Stimulated activated memory B cell treated with anti-CD40 and anti-IgM and Interleukin-4, amounts not matched to agents 10 μg/mL and 1 μg/mL and 100 μg/mL, for 72 hours (primary cell): ENCODE data around the gene RBM20.

Experiments
- ATAC-seq: fragments of 150-1000 bp; cut with Tn5 transposase; 2 replicates; pipeline ENCODE4 v1.10.0; 2021
- H3K27ac Mint-ChIP-seq: one replicate; pipeline ENCODE4 v1.8.0; 2022; ENCODE audit warnings: mild to moderate bottlenecking, mixed read lengths
- H3K27me3 Mint-ChIP-seq: one replicate; pipeline ENCODE4 v1.8.0; 2022; ENCODE audit warnings: mixed read lengths
- H3K36me3 Mint-ChIP-seq: one replicate; pipeline ENCODE4 v1.8.0; 2022; ENCODE audit warnings: mixed read lengths
- H3K4me1 Mint-ChIP-seq: one replicate; pipeline ENCODE4 v1.8.0; 2022; ENCODE audit warnings: mixed read lengths
- H3K4me3 Mint-ChIP-seq: one replicate; pipeline ENCODE4 v1.8.0; 2022; ENCODE audit warnings: mild to moderate bottlenecking, moderate library complexity, mixed read lengths
- H3K9me3 Mint-ChIP-seq: one replicate; pipeline ENCODE4 v1.8.0; 2022; ENCODE audit warnings: mixed read lengths

Gene RBM20

GRCh38 chr10:110883924-110884323 is 239.8 kb downstream of the RBM20 start:
- ATAC-seq, result peak; percentile 27
- Mint-ChIP-seq H3K36me3 (peaks cover 52% of the 10 kb centered on the region), H3K27ac (peak overlapping the region; percentile 13)

DNA sequence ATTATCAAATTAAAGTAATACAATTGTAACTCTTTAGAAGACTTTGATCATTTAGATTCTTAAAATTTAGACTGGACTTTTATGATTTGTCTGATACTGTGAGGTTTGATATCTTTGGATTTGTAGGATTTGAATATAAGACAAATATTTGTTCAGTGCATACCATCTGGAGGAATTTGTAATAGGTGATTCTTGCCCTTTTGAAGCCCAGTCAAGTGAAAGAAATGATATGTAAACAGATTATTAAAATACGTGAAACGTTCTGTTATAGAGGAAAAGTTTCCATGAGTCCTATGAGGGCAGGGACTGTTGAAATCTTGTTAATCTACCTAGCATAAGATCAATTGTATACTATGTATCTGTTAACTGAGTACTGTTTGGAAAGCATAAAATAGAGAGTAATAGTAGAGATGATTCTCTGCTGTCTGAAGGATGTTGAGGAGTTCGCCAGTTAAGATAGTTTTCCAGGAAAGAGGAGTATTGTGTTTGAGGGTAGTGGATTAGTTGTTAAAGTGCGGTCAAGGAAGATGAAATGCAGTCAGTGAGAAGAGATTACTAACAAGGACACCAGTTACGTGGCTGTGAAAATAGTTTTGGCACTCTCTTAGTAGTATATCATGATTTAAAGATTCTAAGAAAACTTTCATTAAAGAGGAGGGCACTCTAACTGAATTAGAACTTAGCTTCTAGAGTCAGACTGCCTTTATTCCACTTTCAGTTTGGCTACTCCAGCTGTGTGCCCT is 242.0 kb downstream of the RBM20 start:
- Mint-ChIP-seq H3K36me3 (peaks cover 46% of the 10 kb centered on the region), H3K9me3 (no peaks in the 10 kb centered on the region), H3K27ac (peak overlapping the region; percentile 4), H3K4me1 (peaks cover 33% of the 10 kb centered on the region), H3K27me3 (no peaks in the 10 kb centered on the region), H3K4me3 (no peak overlapping the region)
- ATAC-seq, result no peak

More at GRCh38 chr10:110883924-110884323, 239.8 kb downstream of the RBM20 start:
- no peaks in the 10 kb centered on the region for H3K9me3 Mint-ChIP-seq
- H3K4me3 Mint-ChIP-seq, result peak overlapping the region; percentile 4
- peaks cover 51% of the 10 kb centered on the region for H3K4me1 Mint-ChIP-seq
- H3K27me3 Mint-ChIP-seq, result no peaks in the 10 kb centered on the region

DNA sequence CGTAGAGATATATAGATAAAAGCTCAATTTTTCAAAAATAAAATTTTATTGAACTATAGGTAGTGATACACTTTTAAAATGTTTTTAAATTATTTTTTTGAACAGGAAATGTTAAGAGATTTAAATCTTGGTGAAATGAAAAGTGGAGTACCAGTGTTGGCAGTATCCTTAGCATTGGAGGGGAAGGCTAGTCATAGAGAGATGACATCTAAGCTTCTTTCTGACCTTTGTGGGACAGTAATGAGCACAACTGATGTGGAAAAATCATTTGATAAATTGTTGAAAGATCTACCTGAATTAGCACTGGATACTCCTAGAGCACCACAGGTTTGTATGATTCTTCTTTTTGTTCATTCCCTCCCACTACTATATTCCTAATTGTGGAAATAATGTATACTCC is 243.4 kb downstream of the RBM20 start:
- no peak for ATAC-seq
- Mint-ChIP-seq H3K9me3 (no peaks in the 10 kb centered on the region), H3K4me1 (peaks cover 27% of the 10 kb centered on the region), H3K27ac (peak overlapping the region; percentile 54), H3K4me3 (no peak overlapping the region), H3K27me3 (no peaks in the 10 kb centered on the region), H3K36me3 (peaks cover 36% of the 10 kb centered on the region)
